ENCODE data around the gene DZIP3.

DNA sequence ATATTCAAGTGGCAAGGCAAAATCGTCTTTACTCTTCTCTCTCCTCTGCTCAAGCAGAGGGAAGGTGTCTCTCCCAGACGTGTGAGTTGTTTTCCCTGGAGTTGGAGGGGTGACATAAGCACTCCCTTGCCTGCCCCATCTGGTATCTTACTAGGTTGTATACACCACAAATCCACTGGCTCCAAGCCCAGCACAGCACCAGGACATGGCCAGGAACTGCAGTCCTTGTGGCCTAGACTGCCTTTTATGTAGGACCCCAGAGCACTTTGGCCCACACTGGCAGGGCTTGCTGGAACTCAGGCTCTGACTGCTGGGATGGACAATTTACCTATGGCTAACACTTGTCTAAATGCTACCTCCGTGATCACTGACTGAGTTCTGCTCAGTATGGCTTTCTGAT lies 34.0 kb downstream of the DZIP3 start:
- no peak for TF ChIP-seq POLR2A (IDR thresholded peaks at IDR 0.05)
- no peak for TF ChIP-seq POLR2AphosphoS5 (IDR thresholded peaks at IDR 0.05)
- TF ChIP-seq, protein P1, sequence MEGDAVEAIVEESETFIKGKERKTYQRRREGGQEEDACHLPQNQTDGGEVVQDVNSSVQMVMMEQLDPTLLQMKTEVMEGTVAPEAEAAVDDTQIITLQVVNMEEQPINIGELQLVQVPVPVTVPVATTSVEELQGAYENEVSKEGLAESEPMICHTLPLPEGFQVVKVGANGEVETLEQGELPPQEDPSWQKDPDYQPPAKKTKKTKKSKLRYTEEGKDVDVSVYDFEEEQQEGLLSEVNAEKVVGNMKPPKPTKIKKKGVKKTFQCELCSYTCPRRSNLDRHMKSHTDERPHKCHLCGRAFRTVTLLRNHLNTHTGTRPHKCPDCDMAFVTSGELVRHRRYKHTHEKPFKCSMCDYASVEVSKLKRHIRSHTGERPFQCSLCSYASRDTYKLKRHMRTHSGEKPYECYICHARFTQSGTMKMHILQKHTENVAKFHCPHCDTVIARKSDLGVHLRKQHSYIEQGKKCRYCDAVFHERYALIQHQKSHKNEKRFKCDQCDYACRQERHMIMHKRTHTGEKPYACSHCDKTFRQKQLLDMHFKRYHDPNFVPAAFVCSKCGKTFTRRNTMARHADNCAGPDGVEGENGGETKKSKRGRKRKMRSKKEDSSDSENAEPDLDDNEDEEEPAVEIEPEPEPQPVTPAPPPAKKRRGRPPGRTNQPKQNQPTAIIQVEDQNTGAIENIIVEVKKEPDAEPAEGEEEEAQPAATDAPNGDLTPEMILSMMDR (IDR thresholded peaks at IDR 0.05) = no peak
- no peak for TF ChIP-seq EP300 (IDR thresholded peaks at IDR 0.05)
